Thoracic aorta (tissue), 2 donors: ENCODE data around the gene FASN. TPM values are rescaled to one million over a fixed set of nuclear protein-coding genes. Genes with fewer than 3 reads are reported as not detected.

Experiments used
- ATAC-seq: fragments of 150-250 bp; one replicate; pipeline ENCODE4 v1.8.0; 2017; ENCODE audit warnings: low read depth; ENCODE audit not compliant: insufficient number of reproducible peaks, low FRiP score
- DNase-seq: peaks from one replicate; pipeline ENCODE4 v3.0.0-alpha.2; 2020; ENCODE audit warnings: low spot score
- H3K27ac ChIP-seq, 2 donors: fragments of 200-600 bp; sonication (generic); 1 replicate in 1 of 2; 2 replicates in 1 of 2; pipeline ENCODE4 v1.5.1; 2016; ENCODE audit warnings: mild to moderate bottlenecking in 2 of 2, moderate library complexity in 2 of 2
- H3K27me3 ChIP-seq: fragments of 200-600 bp; sonication (generic); replicated peaks from 2 replicates; pipeline ENCODE4 v1.6.0; 2016; ENCODE audit warnings: mild to moderate bottlenecking; ENCODE audit not compliant: insufficient read depth
- H3K36me3 ChIP-seq: fragments of 200-600 bp; sonication (generic); one replicate; pipeline ENCODE4 v1.5.1; 2016
- H3K4me1 ChIP-seq, 2 donors: fragments of 200-600 bp; sonication (generic); 1 replicate in 1 of 2; 2 replicates in 1 of 2; pipeline versions ENCODE4 v1.5.1 to v1.6.0; 2016; ENCODE audit warnings: low read depth in 2 of 2, mild to moderate bottlenecking in 1 of 2; ENCODE audit not compliant: control insufficient read depth in 1 of 2
- H3K4me3 ChIP-seq: fragments of 200-600 bp; sonication (generic); 2 replicates; pipeline ENCODE4 v1.5.1; 2016; ENCODE audit warnings: mild to moderate bottlenecking
- H3K9me3 ChIP-seq: fragments of 200-600 bp; sonication (generic); 2 replicates; pipeline ENCODE4 v1.5.1; 2016
- CTCF ChIP-seq: fragments of 200-600 bp; sonication (generic); IDR thresholded peaks from one replicate; pipeline ENCODE4 v1.5.1; 2019; ENCODE audit warnings: antibody characterized with exemption
- total RNA-seq, 2 donors: library from RNA; depleted of rRNA; stranded (reverse); fragments of >200 nt; gene quantifications; one replicate each; pipeline versions ENCODE4 v1.1.0 to v1.2.3, GENCODE V29; 2016

The FASN gene
- total RNA-seq, 2 donors from 2014 or later: 49.6 to 50.9 TPM

GRCh38 chr17:82047379-82047778 lies 50.7 kb downstream of the FASN start:
- Histone ChIP-seq H3K27me3 (no peaks in the 10 kb centered on the region), H3K4me1 (peaks cover 2 to 21% of the 10 kb centered on the region in 2 donors), H3K36me3 (peaks cover 10% of the 10 kb centered on the region), H3K27ac (no peak overlapping the region), H3K4me3 (no peak overlapping the region), H3K9me3 (no peaks in the 10 kb centered on the region)
- TF ChIP-seq CTCF: no peak
- ATAC-seq (no peak), DNase-seq (no peak)

GRCh38 chr17:82046903-82047302 lies 51.1 kb downstream of the FASN start:
- Histone ChIP-seq H3K27me3 (no peaks in the 10 kb centered on the region), H3K9me3 (no peaks in the 10 kb centered on the region), H3K27ac (no peak overlapping the region), H3K4me1 (peaks cover 0 to 19% of the 10 kb centered on the region in 2 donors), H3K4me3 (no peak overlapping the region), H3K36me3 (peaks cover 10% of the 10 kb centered on the region)
- TF ChIP-seq CTCF: no peak
- DNase-seq: no peak
- no peak for ATAC-seq

- Histone ChIP-seq H3K4me3 (no peak overlapping the region), H3K36me3 (peaks cover 10% of the 10 kb centered on the region), H3K27me3 (no peaks in the 10 kb centered on the region), H3K9me3 (no peaks in the 10 kb centered on the region), H3K4me1 (peaks cover 0 to 18% of the 10 kb centered on the region in 2 donors), H3K27ac (no peak overlapping the region)
- no peak for TF ChIP-seq CTCF
- DNase-seq (no peak), ATAC-seq (no peak)
Observed at GRCh38 chr17:82045936-82046484, 52.0 kb downstream of the FASN start.

- TF ChIP-seq CTCF: no peak
- no peaks in the 10 kb centered on the region for H3K9me3 ChIP-seq
- no peak overlapping the region for H3K27ac ChIP-seq
- no peak for ATAC-seq
- no peaks in the 10 kb centered on the region for H3K27me3 ChIP-seq
- no peaks in the 10 kb centered on the region for H3K4me1 ChIP-seq
- no peak for DNase-seq
- peaks cover 2% of the 10 kb centered on the region for H3K36me3 ChIP-seq
- no peak overlapping the region for H3K4me3 ChIP-seq
Observed at GRCh38 chr17:82043507-82043906, 54.5 kb downstream of the FASN start.

GRCh38 chr17:82042649-82043048 lies 55.4 kb downstream of the FASN start:
- H3K4me1 ChIP-seq: peaks cover 0 to 5% of the 10 kb centered on the region in 2 donors
- no peak overlapping the region for H3K4me3 ChIP-seq
- no peaks in the 10 kb centered on the region for H3K36me3 ChIP-seq
- ATAC-seq (no peak), DNase-seq (no peak)
- no peaks in the 10 kb centered on the region for H3K27me3 ChIP-seq
- no peak for TF ChIP-seq CTCF
- no peaks in the 10 kb centered on the region for H3K9me3 ChIP-seq
- H3K27ac ChIP-seq: no peak overlapping the region
